ENCODE results near the gene ESPN.
"Not testable (repeated sequence)": the region's sequence is repeated elsewhere in the genome, so short reads cannot be mapped to it uniquely, and the experiment has no call there.

Gene ESPN

GRCh38 chr1:6450005-6450450 lies 25.5 kb downstream of the ESPN start:
- peak; percentile 54 for DNase-seq

- DNase-seq = not testable (repeated sequence)
These were observed 25.9 kb downstream of the ESPN start for GRCh38 chr1:6450486-6450885.

GRCh38 chr1:6450943-6451373 lies 26.4 kb downstream of the ESPN start:
- no peak for DNase-seq

GRCh38 chr1:6453895-6454855 lies 29.6 kb downstream of the ESPN start:
- peak; percentile 75 for DNase-seq

- DNase-seq = peak; percentile 69
These were observed 30.5 kb downstream of the ESPN start for GRCh38 chr1:6454856-6455751.

GRCh38 chr1:6455752-6456520 lies 31.4 kb downstream of the ESPN start:
- DNase-seq = peak; percentile 37

- no peak for DNase-seq
These were observed 32.4 kb downstream of the ESPN start for GRCh38 chr1:6456800-6457466.

- DNase-seq = peak; percentile 42
These were observed 35.3 kb downstream of the ESPN start for GRCh38 chr1:6459850-6460265.

- peak; percentile 39 for DNase-seq
These were observed 35.9 kb downstream of the ESPN start for GRCh38 chr1:6460301-6461050.

- peak; percentile 35 for DNase-seq
These were observed 36.5 kb downstream of the ESPN start for GRCh38 chr1:6461051-6461530.

- no peak for DNase-seq
These were observed 37.2 kb downstream of the ESPN start for GRCh38 chr1:6461538-6462411.

GRCh38 chr1:6462412-6463119 lies 38.0 kb downstream of the ESPN start:
- no peak for DNase-seq

- no peak for DNase-seq
These were observed 38.5 kb downstream of the ESPN start for GRCh38 chr1:6463120-6463412.

- DNase-seq = no peak
These were observed 39.9 kb downstream of the ESPN start for GRCh38 chr1:6464514-6464836.

GRCh38 chr1:6464915-6465314 lies 40.3 kb downstream of the ESPN start:
- no peak for DNase-seq

GRCh38 chr1:6465461-6466005 lies 41.0 kb downstream of the ESPN start:
- no peak for DNase-seq

GRCh38 chr1:6466023-6466422 lies 41.4 kb downstream of the ESPN start, which contains the start of gene TNFRSF25:
TSS of gene TNFRSF25 (minus strand) at chr1:6466173. CDS start at chr1:6466107, 66 bp downstream.
- DNase-seq = no peak

GRCh38 chr1:6466751-6467150 lies 42.2 kb downstream of the ESPN start:
- no peak for DNase-seq

GRCh38 chr1:6467224-6467623 lies 42.6 kb downstream of the ESPN start:
- DNase-seq = no peak
